Measurements from ENCODE around the gene PPP1R2.

The PPP1R2 gene

DNA sequence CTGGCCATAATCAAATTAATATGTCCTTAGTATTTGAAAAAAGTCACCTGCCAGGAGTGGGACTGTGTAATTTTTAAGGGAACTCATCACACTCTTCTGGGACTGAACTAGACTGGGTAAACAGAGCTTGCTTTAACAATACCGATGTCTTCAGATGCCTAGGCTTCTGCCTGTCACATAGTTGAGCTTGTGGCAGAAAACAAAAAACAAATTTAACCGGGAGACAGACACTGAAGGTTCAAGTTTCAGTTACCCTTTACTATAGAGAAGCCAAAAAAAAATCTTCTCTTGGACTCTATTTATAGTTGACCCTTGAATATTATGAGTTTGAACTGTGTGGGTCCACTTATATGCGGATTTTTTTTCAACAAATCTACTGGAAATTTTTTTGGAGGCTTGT is 10.8 kb downstream of the PPP1R2 start:
- Histone ChIP-seq H2AFZ (ENCODE audit: low read length) (no peak overlapping the region), H3K9me2 (replicated peaks; ENCODE audit: low read depth, low read length) (no peaks in the 10 kb centered on the region), H3K9me3 (ENCODE audit: insufficient read depth, low read depth, low read length) (no peaks in the 10 kb centered on the region), H3K79me2 (ENCODE audit: insufficient read depth, low read length) (peaks cover 83% of the 10 kb centered on the region), H3K36me3 (ENCODE audit: insufficient read depth, low read length) (peaks cover 8% of the 10 kb centered on the region; the same call in 1 of the 2 replicates), H3K27me3 (ENCODE audit: insufficient read depth, low read length, poor library complexity, severe bottlenecking) (no peaks in the 10 kb centered on the region), H3K4me1 (ENCODE audit: insufficient read depth, low read length, poor library complexity, severe bottlenecking) (peaks cover 19% of the 10 kb centered on the region), H3F3A (ENCODE audit: low read depth) (no peaks in the 10 kb centered on the region), H3K4me2 (ENCODE audit: low read depth, low read length, poor library complexity, severe bottlenecking) (no peak overlapping the region), H3K9ac (ENCODE audit: low read depth, low read length, poor library complexity, severe bottlenecking) (no peak overlapping the region), H4K20me1 (ENCODE audit: insufficient read depth, low read length, poor library complexity, severe bottlenecking) (peaks cover 26% of the 10 kb centered on the region), H3K4me3 (ENCODE audit: low read length, poor library complexity, severe bottlenecking) (no peak overlapping the region)
- TF ChIP-seq, protein P1, sequence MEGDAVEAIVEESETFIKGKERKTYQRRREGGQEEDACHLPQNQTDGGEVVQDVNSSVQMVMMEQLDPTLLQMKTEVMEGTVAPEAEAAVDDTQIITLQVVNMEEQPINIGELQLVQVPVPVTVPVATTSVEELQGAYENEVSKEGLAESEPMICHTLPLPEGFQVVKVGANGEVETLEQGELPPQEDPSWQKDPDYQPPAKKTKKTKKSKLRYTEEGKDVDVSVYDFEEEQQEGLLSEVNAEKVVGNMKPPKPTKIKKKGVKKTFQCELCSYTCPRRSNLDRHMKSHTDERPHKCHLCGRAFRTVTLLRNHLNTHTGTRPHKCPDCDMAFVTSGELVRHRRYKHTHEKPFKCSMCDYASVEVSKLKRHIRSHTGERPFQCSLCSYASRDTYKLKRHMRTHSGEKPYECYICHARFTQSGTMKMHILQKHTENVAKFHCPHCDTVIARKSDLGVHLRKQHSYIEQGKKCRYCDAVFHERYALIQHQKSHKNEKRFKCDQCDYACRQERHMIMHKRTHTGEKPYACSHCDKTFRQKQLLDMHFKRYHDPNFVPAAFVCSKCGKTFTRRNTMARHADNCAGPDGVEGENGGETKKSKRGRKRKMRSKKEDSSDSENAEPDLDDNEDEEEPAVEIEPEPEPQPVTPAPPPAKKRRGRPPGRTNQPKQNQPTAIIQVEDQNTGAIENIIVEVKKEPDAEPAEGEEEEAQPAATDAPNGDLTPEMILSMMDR (conservative IDR thresholded peaks at IDR 0.05; ENCODE audit: low read length), result no peak
- TF ChIP-seq EZH2phosphoT487 (IDR thresholded peaks at IDR 0.05; ENCODE audit: borderline replicate concordance), result no peak

DNA sequence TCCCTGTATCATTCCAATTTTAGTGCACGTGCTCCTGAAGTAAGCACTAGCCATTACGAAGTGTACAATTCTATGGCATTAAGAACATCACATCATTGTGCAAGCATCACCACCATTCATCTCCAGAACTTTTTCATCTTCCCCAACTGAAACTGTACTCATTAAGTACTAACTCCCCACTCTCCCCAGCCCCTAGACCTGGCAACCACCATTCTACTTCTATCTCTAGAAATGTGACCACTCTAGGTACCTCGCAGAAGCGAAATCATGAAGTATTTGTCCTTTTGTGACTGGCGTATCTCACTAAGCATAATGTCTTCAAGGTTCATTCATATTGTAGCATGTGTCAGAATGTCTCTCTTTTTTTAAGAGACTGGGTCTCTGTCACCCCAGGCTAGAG is 11.4 kb downstream of the PPP1R2 start:
- no peaks in the 10 kb centered on the region for H3F3A ChIP-seq (ENCODE audit: low read depth)
- no peak for TF ChIP-seq EZH2phosphoT487 (IDR thresholded peaks at IDR 0.05; ENCODE audit: borderline replicate concordance)
- TF ChIP-seq, protein P1 (conservative IDR thresholded peaks at IDR 0.05; ENCODE audit: low read length), result no peak
- no peak overlapping the region for H2AFZ ChIP-seq (ENCODE audit: low read length)
- H3K9ac ChIP-seq (ENCODE audit: low read depth, low read length, poor library complexity, severe bottlenecking), result no peak overlapping the region
- H4K20me1 ChIP-seq (ENCODE audit: insufficient read depth, low read length, poor library complexity, severe bottlenecking), result peaks cover 23% of the 10 kb centered on the region
- peaks cover 16% of the 10 kb centered on the region for H3K4me1 ChIP-seq (ENCODE audit: insufficient read depth, low read length, poor library complexity, severe bottlenecking)
- H3K36me3 ChIP-seq (ENCODE audit: insufficient read depth, low read length), result peaks cover 8% of the 10 kb centered on the region; the same call in 1 of the 2 replicates
- no peak overlapping the region for H3K4me2 ChIP-seq (ENCODE audit: low read depth, low read length, poor library complexity, severe bottlenecking)
- H3K4me3 ChIP-seq (ENCODE audit: low read length, poor library complexity, severe bottlenecking), result no peak overlapping the region
- H3K9me2 ChIP-seq (replicated peaks; ENCODE audit: low read depth, low read length), result no peaks in the 10 kb centered on the region
- H3K79me2 ChIP-seq (ENCODE audit: insufficient read depth, low read length), result peaks cover 78% of the 10 kb centered on the region
- no peaks in the 10 kb centered on the region for H3K27me3 ChIP-seq (ENCODE audit: insufficient read depth, low read length, poor library complexity, severe bottlenecking)
- no peaks in the 10 kb centered on the region for H3K9me3 ChIP-seq (ENCODE audit: insufficient read depth, low read depth, low read length)

DNA sequence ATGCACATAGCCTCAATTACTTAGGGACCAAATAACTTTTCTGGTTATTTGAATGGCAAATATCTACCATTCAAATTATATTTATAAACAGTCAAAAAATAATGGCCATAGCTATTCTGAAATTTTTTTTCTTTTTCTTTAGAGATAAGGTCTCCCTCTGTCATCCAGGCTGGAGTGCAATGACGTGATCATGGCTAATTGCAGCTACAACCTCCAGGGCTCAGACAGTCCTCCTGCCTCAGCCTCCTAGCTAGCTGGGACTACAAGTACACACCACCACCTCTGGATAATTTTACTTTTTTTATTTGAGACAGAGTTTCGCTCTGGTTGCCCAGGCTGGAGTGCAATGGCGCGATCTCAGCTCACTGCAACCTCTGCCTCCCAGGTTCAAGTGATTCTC is 16.6 kb downstream of the PPP1R2 start:
- H3K27me3 ChIP-seq (ENCODE audit: insufficient read depth, low read length, poor library complexity, severe bottlenecking), result no peaks in the 10 kb centered on the region
- H3K4me2 ChIP-seq (ENCODE audit: low read depth, low read length, poor library complexity, severe bottlenecking), result no peak overlapping the region
- H2AFZ ChIP-seq (ENCODE audit: low read length), result no peak overlapping the region
- peaks cover 18% of the 10 kb centered on the region for H4K20me1 ChIP-seq (ENCODE audit: insufficient read depth, low read length, poor library complexity, severe bottlenecking)
- peaks cover 34% of the 10 kb centered on the region; the same call in 1 of the 2 replicates for H3K36me3 ChIP-seq (ENCODE audit: insufficient read depth, low read length)
- H3K9ac ChIP-seq (ENCODE audit: low read depth, low read length, poor library complexity, severe bottlenecking), result no peak overlapping the region
- H3F3A ChIP-seq (ENCODE audit: low read depth), result no peaks in the 10 kb centered on the region
- TF ChIP-seq EZH2phosphoT487 (IDR thresholded peaks at IDR 0.05; ENCODE audit: borderline replicate concordance), result no peak
- TF ChIP-seq, protein P1 (conservative IDR thresholded peaks at IDR 0.05; ENCODE audit: low read length), result no peak
- H3K4me1 ChIP-seq (ENCODE audit: insufficient read depth, low read length, poor library complexity, severe bottlenecking), result no peaks in the 10 kb centered on the region
- H3K79me2 ChIP-seq (ENCODE audit: insufficient read depth, low read length), result peaks cover 26% of the 10 kb centered on the region
- no peaks in the 10 kb centered on the region for H3K9me3 ChIP-seq (ENCODE audit: insufficient read depth, low read depth, low read length)
- H3K9me2 ChIP-seq (replicated peaks; ENCODE audit: low read depth, low read length), result no peaks in the 10 kb centered on the region
- H3K4me3 ChIP-seq (ENCODE audit: low read length, poor library complexity, severe bottlenecking), result no peak overlapping the region

All from Loucy (cell line).